Neural cell (in vitro differentiated cells): ENCODE measurements around the gene DNAH8. TPM values are rescaled to one million over a fixed set of nuclear protein-coding genes. Genes with fewer than 3 reads are reported as not detected.

Experiments used
- H2AFZ ChIP-seq: fragments of 200-600, 300-800 bp; sonication (generic), shearing (Covaris generic); 2 replicates; pipeline ENCODE4 v1.6.0; 2014; ENCODE audit warnings: low read depth, mild to moderate bottlenecking, antibody characterized with exemption, low read length, moderate library complexity
- H3F3A ChIP-seq: fragments of 200-600 bp; shearing (Covaris generic); 2 replicates; pipeline ENCODE4 v1.6.1; 2016; ENCODE audit warnings: mild to moderate bottlenecking, moderate library complexity, mixed read lengths, antibody characterized with exemption, low read length; ENCODE audit not compliant: insufficient read depth, poor library complexity, severe bottlenecking
- H3K27ac ChIP-seq: fragments of 200-600, 300-800 bp; sonication (generic), shearing (Covaris generic); 2 replicates; pipeline ENCODE4 v1.5.1; 2014; ENCODE audit warnings: mild to moderate bottlenecking, low read length, moderate library complexity
- H3K27me3 ChIP-seq: fragments of 300-800, 200-600 bp; sonication (generic), shearing (Covaris generic); 2 replicates; pipeline ENCODE4 v1.6.0; 2014; ENCODE audit warnings: mild to moderate bottlenecking, low read depth, low read length, moderate library complexity; ENCODE audit not compliant: insufficient read depth
- H3K36me3 ChIP-seq: fragments of 300-800, 200-600 bp; sonication (generic), shearing (Covaris generic); 2 replicates; pipeline ENCODE4 v1.5.1; 2014; ENCODE audit warnings: mild to moderate bottlenecking, antibody characterized with exemption, low read length, moderate library complexity; ENCODE audit not compliant: insufficient read depth
- H3K4me2 ChIP-seq: fragments of 300-800, 200-600 bp; sonication (generic), shearing (Covaris generic); 2 replicates; pipeline ENCODE4 v1.6.0; 2014; ENCODE audit warnings: mild to moderate bottlenecking, low read length
- H3K4me3 ChIP-seq: fragments of 300-800, 200-600 bp; sonication (generic), shearing (Covaris generic); 2 replicates; pipeline ENCODE4 v1.5.1; 2014; ENCODE audit warnings: mild to moderate bottlenecking, low read length, moderate library complexity
- H3K79me2 ChIP-seq: fragments of 200-600 bp; shearing (Covaris generic); replicated peaks from 2 replicates; pipeline ENCODE4 v1.6.0; 2014; ENCODE audit warnings: mild to moderate bottlenecking, low read length, moderate library complexity; ENCODE audit not compliant: insufficient read depth
- H3K9ac ChIP-seq: fragments of 300-800, 200-600 bp; sonication (generic), shearing (Covaris generic); 2 replicates; pipeline ENCODE4 v1.6.1; 2016; ENCODE audit warnings: mild to moderate bottlenecking, low read length, mixed read lengths
- H3K9me2 ChIP-seq: fragments of 200-600 bp; shearing (Covaris generic); 2 replicates; pipeline ENCODE4 v1.6.1; 2016; ENCODE audit warnings: mild to moderate bottlenecking, low read length, mixed read lengths; ENCODE audit not compliant: insufficient read depth
- H3K9me3 ChIP-seq: fragments of 200-600, 300-800 bp; sonication (generic), shearing (Covaris generic); 2 replicates; pipeline ENCODE4 v1.6.1; 2016; ENCODE audit warnings: mild to moderate bottlenecking, mixed run types, low read length, moderate library complexity, mixed read lengths
- H4K20me1 ChIP-seq: fragments of 200-600 bp; shearing (Covaris generic); 2 replicates; pipeline ENCODE4 v1.6.1; 2016; ENCODE audit warnings: mild to moderate bottlenecking, mixed run types; ENCODE audit not compliant: insufficient read depth
- EP300 ChIP-seq: fragments of 450-650 bp; conservative IDR thresholded peaks from 2 replicates; pipeline ENCODE4 v1.6.1; 2014; ENCODE audit warnings: antibody characterized with exemption, mild to moderate bottlenecking, moderate library complexity; ENCODE audit not compliant: poor library complexity, severe bottlenecking
- EZH2 ChIP-seq: fragments of 200-600, 300-800 bp; shearing (Covaris generic), sonication (generic); IDR thresholded peaks from 2 replicates; pipeline ENCODE4 v1.6.1; 2014; ENCODE audit warnings: antibody characterized with exemption, low read length, borderline replicate concordance, mild to moderate bottlenecking; ENCODE audit not compliant: insufficient read depth, poor library complexity, severe bottlenecking
- MXI1 ChIP-seq: fragments of 450-650 bp; conservative IDR thresholded peaks from 2 replicates; pipeline ENCODE4 v1.6.1; 2014; ENCODE audit warnings: antibody characterized with exemption, mild to moderate bottlenecking; ENCODE audit not compliant: poor library complexity, severe bottlenecking
- POLR2AphosphoS5 ChIP-seq: IDR thresholded peaks from 2 replicates; pipeline ENCODE4 v1.6.1; 2012
- RAD21 ChIP-seq: fragments of 450-650 bp; conservative IDR thresholded peaks from 2 replicates; pipeline ENCODE4 v1.6.1; 2014; ENCODE audit warnings: antibody characterized with exemption, mild to moderate bottlenecking, moderate library complexity
- SMC3 ChIP-seq: fragments of 450-650 bp; conservative IDR thresholded peaks from 2 replicates; pipeline ENCODE4 v1.6.1; 2014; ENCODE audit warnings: antibody characterized with exemption, mild to moderate bottlenecking, moderate library complexity; ENCODE audit not compliant: poor library complexity
- TAF1 ChIP-seq: IDR thresholded peaks from 2 replicates; pipeline ENCODE4 v1.6.1; 2012; ENCODE audit warnings: low read depth
- polyA plus RNA-seq: library from polyadenylated mRNA; depleted of rRNA; stranded (reverse); fragments of >200 nt; gene quantifications from 2 replicates; pipeline ENCODE4 v1.2.3, GENCODE V29; 2014
- TF ChIP-seq, protein P1 (sequence below): IDR thresholded peaks from 2 replicates; pipeline ENCODE4 v1.6.1; 2012; ENCODE audit warnings: borderline replicate concordance
- TF ChIP-seq, protein P2 (sequence below): fragments of 450-650 bp; IDR thresholded peaks from 2 replicates; pipeline ENCODE4 v1.5.1; 2014; ENCODE audit warnings: antibody characterized with exemption, mild to moderate bottlenecking, moderate library complexity; ENCODE audit not compliant: poor library complexity, severe bottlenecking

The DNAH8 gene
- polyA plus RNA-seq, 1 donor from 2014 or later, result 0.07 TPM

DNA sequence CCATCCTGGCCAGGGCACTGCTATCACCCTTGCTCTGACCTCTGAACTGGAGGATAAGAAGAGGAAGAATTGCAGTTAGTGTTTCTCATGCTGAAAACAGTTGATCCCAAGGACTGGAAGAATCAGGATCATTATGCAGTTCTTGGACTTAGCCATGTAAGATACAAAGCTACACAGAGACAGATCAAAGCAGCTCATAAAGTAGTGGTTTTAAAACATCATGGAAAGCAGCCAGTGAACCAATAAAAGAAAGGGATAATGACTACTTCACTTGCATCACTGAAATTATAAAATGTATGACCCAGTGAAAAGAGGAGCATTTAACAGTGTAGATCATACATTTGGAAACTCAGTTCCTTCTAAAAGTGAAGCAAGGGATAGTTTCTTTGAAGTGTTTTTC, 47.7 kb downstream of the DNAH8 start:
- no peaks in the 10 kb centered on the region for H4K20me1 ChIP-seq
- H3K27me3 ChIP-seq, result no peaks in the 10 kb centered on the region
- H3K36me3 ChIP-seq, result no peaks in the 10 kb centered on the region
- no peak overlapping the region for H3K4me3 ChIP-seq
- H3K79me2 ChIP-seq, result no peaks in the 10 kb centered on the region
- TF ChIP-seq POLR2AphosphoS5, result no peak
- no peak for TF ChIP-seq EZH2
- TF ChIP-seq EP300, result no peak
- no peak for TF ChIP-seq SMC3
- TF ChIP-seq TAF1, result no peak
- TF ChIP-seq, protein P1, sequence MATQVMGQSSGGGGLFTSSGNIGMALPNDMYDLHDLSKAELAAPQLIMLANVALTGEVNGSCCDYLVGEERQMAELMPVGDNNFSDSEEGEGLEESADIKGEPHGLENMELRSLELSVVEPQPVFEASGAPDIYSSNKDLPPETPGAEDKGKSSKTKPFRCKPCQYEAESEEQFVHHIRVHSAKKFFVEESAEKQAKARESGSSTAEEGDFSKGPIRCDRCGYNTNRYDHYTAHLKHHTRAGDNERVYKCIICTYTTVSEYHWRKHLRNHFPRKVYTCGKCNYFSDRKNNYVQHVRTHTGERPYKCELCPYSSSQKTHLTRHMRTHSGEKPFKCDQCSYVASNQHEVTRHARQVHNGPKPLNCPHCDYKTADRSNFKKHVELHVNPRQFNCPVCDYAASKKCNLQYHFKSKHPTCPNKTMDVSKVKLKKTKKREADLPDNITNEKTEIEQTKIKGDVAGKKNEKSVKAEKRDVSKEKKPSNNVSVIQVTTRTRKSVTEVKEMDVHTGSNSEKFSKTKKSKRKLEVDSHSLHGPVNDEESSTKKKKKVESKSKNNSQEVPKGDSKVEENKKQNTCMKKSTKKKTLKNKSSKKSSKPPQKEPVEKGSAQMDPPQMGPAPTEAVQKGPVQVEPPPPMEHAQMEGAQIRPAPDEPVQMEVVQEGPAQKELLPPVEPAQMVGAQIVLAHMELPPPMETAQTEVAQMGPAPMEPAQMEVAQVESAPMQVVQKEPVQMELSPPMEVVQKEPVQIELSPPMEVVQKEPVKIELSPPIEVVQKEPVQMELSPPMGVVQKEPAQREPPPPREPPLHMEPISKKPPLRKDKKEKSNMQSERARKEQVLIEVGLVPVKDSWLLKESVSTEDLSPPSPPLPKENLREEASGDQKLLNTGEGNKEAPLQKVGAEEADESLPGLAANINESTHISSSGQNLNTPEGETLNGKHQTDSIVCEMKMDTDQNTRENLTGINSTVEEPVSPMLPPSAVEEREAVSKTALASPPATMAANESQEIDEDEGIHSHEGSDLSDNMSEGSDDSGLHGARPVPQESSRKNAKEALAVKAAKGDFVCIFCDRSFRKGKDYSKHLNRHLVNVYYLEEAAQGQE, result no peak
- TF ChIP-seq RAD21, result no peak
- TF ChIP-seq, protein P2, sequence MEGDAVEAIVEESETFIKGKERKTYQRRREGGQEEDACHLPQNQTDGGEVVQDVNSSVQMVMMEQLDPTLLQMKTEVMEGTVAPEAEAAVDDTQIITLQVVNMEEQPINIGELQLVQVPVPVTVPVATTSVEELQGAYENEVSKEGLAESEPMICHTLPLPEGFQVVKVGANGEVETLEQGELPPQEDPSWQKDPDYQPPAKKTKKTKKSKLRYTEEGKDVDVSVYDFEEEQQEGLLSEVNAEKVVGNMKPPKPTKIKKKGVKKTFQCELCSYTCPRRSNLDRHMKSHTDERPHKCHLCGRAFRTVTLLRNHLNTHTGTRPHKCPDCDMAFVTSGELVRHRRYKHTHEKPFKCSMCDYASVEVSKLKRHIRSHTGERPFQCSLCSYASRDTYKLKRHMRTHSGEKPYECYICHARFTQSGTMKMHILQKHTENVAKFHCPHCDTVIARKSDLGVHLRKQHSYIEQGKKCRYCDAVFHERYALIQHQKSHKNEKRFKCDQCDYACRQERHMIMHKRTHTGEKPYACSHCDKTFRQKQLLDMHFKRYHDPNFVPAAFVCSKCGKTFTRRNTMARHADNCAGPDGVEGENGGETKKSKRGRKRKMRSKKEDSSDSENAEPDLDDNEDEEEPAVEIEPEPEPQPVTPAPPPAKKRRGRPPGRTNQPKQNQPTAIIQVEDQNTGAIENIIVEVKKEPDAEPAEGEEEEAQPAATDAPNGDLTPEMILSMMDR, result no peak
- no peak for TF ChIP-seq MXI1
- no peaks in the 10 kb centered on the region for H3K9me2 ChIP-seq
- no peak overlapping the region for H2AFZ ChIP-seq
- no peaks in the 10 kb centered on the region for H3K9me3 ChIP-seq
- no peaks in the 10 kb centered on the region for H3F3A ChIP-seq
- no peak overlapping the region for H3K9ac ChIP-seq
- H3K27ac ChIP-seq, result no peak overlapping the region
- no peak overlapping the region for H3K4me2 ChIP-seq

DNA sequence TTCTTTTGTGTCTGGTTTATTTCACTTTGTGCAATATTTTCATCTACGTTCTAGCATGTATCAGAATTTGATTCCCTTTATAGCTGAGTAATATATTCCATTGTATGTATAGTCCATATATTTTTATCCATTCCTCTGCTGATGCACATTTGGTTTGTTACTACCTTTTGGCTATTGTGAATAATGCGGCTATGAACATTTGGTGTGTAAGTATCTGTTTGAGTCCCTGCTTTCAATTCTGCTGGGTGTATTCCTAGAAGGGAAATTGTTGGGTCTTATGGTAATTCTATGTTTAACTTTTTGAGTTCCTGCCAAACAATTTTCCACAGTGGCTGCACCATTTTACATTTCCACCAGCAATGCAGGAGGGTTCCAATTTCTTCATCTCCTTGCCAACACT, 52.4 kb downstream of the DNAH8 start:
- Histone ChIP-seq H3K4me3 (no peak overlapping the region), H3K4me2 (no peak overlapping the region), H3K79me2 (no peaks in the 10 kb centered on the region), H3F3A (no peaks in the 10 kb centered on the region), H3K9ac (no peak overlapping the region), H4K20me1 (no peaks in the 10 kb centered on the region), H2AFZ (no peak overlapping the region), H3K27me3 (no peaks in the 10 kb centered on the region), H3K9me2 (no peaks in the 10 kb centered on the region), H3K9me3 (no peaks in the 10 kb centered on the region), H3K36me3 (no peaks in the 10 kb centered on the region), H3K27ac (no peak overlapping the region)
- TF ChIP-seq MXI1, result no peak

DNA sequence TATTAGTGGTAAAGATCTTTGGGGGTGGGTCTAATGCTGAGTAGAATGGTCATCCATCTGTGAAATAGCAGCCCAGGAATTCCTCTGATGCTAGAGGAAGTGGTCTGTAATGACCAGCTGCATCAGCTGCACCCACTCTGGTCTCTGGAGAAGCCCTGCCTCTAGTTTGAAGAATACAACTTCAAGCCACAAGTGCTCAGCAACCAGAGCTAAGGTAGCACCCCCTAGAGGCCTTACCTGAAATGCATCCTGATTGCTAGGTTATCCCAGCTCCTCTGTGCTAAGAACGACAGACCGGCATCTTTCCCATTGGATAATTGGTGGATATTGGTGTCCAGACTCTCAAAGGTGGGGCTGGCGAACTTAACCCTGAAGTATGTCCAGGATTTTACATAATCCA, 58.2 kb downstream of the DNAH8 start:
- H3K4me3 ChIP-seq, result no peak overlapping the region
- H4K20me1 ChIP-seq, result no peaks in the 10 kb centered on the region
- H2AFZ ChIP-seq, result no peak overlapping the region
- H3K9me3 ChIP-seq, result no peaks in the 10 kb centered on the region
- no peaks in the 10 kb centered on the region for H3K9me2 ChIP-seq
- no peaks in the 10 kb centered on the region for H3K27me3 ChIP-seq
- no peak overlapping the region for H3K4me2 ChIP-seq
- H3K9ac ChIP-seq, result no peak overlapping the region
- TF ChIP-seq SMC3 (no peak), POLR2AphosphoS5 (no peak), RAD21 (no peak), TAF1 (no peak), EP300 (no peak), MXI1 (no peak), EZH2 (no peak)
- TF ChIP-seq, protein P2, result no peak
- TF ChIP-seq, protein P1, result no peak
- no peak overlapping the region for H3K27ac ChIP-seq
- no peaks in the 10 kb centered on the region for H3K79me2 ChIP-seq
- no peaks in the 10 kb centered on the region for H3F3A ChIP-seq
- no peaks in the 10 kb centered on the region for H3K36me3 ChIP-seq
